PC-9 (cell line): ENCODE results near the gene BRMS1. TPM values are rescaled to one million over a fixed set of nuclear protein-coding genes. Genes with fewer than 3 reads are reported as not detected.
"Not testable (repeated sequence)": the region's sequence is repeated elsewhere in the genome, so short reads cannot be mapped to it uniquely, and the experiment has no call there.

Source experiments
- BruUV-seq: library from RNA; stranded (reverse); fragments of 400-500 nt; replicated peaks from 2 replicates; lab custom pipeline; 2021; lab: Mats Ljungman, UMichigan
- CTCF ChIA-PET: fragments of 300-600 bp; sonication (Branson Sonifier 250); formaldehyde crosslinking; loops from one replicate; lab custom pipeline; 2022; ENCODE audit warnings: antibody characterized with exemption; lab: Charles Lee
- POLR2A ChIA-PET: fragments of 300-600 bp; sonication (Branson Sonifier 250); formaldehyde crosslinking; loops from one replicate; lab custom pipeline; 2022; ENCODE audit warnings: antibody characterized with exemption; ENCODE audit not compliant: unreplicated experiment; lab: Charles Lee
- DNase-seq, 2 experiments: peaks; one replicate each; pipeline versions ENCODE4 v3.0.0 to v3.0.0-alpha.2; 2015 to 2022; ENCODE audit warnings: mixed read lengths in 1 of 2
- H2AFZ ChIP-seq: fragments of 200-600 bp; sonication (generic); 2 replicates; pipeline ENCODE4 v1.8.1; 2017; ENCODE audit warnings: antibody characterized with exemption
- H3F3A ChIP-seq: fragments of 200-600 bp; sonication (generic); 2 replicates; pipeline ENCODE4 v1.8.1; 2017; ENCODE audit warnings: antibody characterized with exemption, mild to moderate bottlenecking, low read depth; ENCODE audit not compliant: insufficient read depth
- H3K27ac ChIP-seq: fragments of 200-600 bp; sonication (generic); 2 replicates; pipeline ENCODE4 v1.6.1; 2016; ENCODE audit warnings: mixed run types
- H3K27me3 ChIP-seq: fragments of 200-600 bp; sonication (generic); 2 replicates; pipeline ENCODE4 v1.6.1; 2016; ENCODE audit warnings: low read depth, mixed run types; ENCODE audit not compliant: insufficient read depth
- H3K36me3 ChIP-seq: fragments of 200-600 bp; sonication (generic); 2 replicates; pipeline ENCODE4 v1.6.1; 2016; ENCODE audit warnings: low read depth, mixed run types
- H3K4me1 ChIP-seq: fragments of 200-600 bp; sonication (generic); replicated peaks from 2 replicates; pipeline ENCODE4 v1.6.1; 2016; ENCODE audit warnings: mixed run types; ENCODE audit not compliant: insufficient read depth
- H3K4me2 ChIP-seq: fragments of 200-600 bp; sonication (generic); 2 replicates; pipeline ENCODE4 v1.6.1; 2017; ENCODE audit warnings: mixed run types
- H3K4me3 ChIP-seq: fragments of 200-600 bp; sonication (generic); 2 replicates; pipeline ENCODE4 v1.6.1; 2016; ENCODE audit warnings: mixed run types
- H3K79me2 ChIP-seq: fragments of 200-600 bp; sonication (generic); 2 replicates; pipeline ENCODE4 v1.6.1; 2017; ENCODE audit warnings: low read depth, mixed run types
- H3K9me2 ChIP-seq: fragments of 200-600 bp; sonication (generic); 2 replicates; pipeline ENCODE4 v1.8.1; 2017; ENCODE audit warnings: mild to moderate bottlenecking; ENCODE audit not compliant: insufficient read depth
- H3K9me3 ChIP-seq: fragments of 200-600 bp; sonication (generic); 2 replicates; pipeline ENCODE4 v1.8.1; 2016; ENCODE audit warnings: low read depth; ENCODE audit not compliant: insufficient read depth
- H4K20me1 ChIP-seq: fragments of 200-600 bp; sonication (generic); 2 replicates; pipeline ENCODE4 v1.8.1; 2017; ENCODE audit not compliant: insufficient read depth
- EZH2 ChIP-seq: fragments of 200-600 bp; sonication (generic); IDR thresholded peaks from 2 replicates; pipeline ENCODE4 v1.8.0; 2017; ENCODE audit warnings: antibody characterized with exemption, low read depth
- intact Hi-C: fragments of 100-400 bp; cut with micrococcal nuclease; formaldehyde crosslinking; loops from one replicate; pipeline ENCODE4 v1.10.0; 2022; ENCODE audit not compliant: unreplicated experiment
- total RNA-seq: library from RNA; stranded (reverse); gene quantifications from 2 replicates; pipeline ENCODE4 v1.2.3, GENCODE V29; 2021
- TF ChIP-seq, protein P1 (sequence below): fragments of 200-600 bp; sonication (generic); conservative IDR thresholded peaks from 2 replicates; pipeline ENCODE4 v1.6.1; 2017; ENCODE audit warnings: mixed run types, antibody characterized with exemption, mild to moderate bottlenecking, moderate library complexity

The BRMS1 gene
- total RNA-seq, 1 experiment from 2014 or later = 54.3 TPM

DNA sequence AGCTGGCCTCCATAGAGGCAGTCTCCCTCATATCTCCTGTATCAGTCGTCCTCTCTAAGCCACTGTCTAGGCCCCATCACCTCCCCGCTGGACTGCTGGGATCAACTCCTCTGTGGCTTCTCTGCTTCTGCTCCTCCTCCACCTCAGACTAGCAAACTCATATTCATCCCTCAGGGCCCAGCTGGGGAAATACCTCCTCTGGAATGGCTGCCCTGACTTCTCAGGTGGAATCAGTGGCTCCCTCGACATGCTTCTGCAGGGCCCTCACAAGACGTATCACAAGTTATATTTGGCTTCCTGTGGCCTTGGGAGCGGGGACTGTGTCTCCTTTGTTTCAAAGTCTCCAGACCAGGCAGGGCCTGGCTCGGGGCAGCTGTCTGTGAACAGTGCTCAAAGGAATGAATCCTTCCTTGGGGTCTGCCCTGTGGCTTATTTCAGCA lies 16.6 kb upstream of the BRMS1 start:
- Histone ChIP-seq H3K9me2 (no peaks in the 10 kb centered on the region), H3K4me2 (no peak overlapping the region), H3F3A (peaks cover 67% of the 10 kb centered on the region), H3K4me3 (no peak overlapping the region), H3K4me1 (no peaks in the 10 kb centered on the region), H3K9me3 (no peaks in the 10 kb centered on the region), H3K27ac (no peak overlapping the region), H4K20me1 (peaks cover 20% of the 10 kb centered on the region), H3K36me3 (peaks cover 14% of the 10 kb centered on the region), H2AFZ (no peak overlapping the region), H3K27me3 (no peaks in the 10 kb centered on the region), H3K79me2 (no peaks in the 10 kb centered on the region)
- ChIA-PET CTCF (interaction anchor here (0.5 to 0.9 kb wide), 2 partner anchors 9 to 32 kb away, joined by 3 to 10 read pairs; no protein-coding TSS in a partner anchor), POLR2A (no interaction called here)
- no peak for DNase-seq
- TF ChIP-seq, protein P1, sequence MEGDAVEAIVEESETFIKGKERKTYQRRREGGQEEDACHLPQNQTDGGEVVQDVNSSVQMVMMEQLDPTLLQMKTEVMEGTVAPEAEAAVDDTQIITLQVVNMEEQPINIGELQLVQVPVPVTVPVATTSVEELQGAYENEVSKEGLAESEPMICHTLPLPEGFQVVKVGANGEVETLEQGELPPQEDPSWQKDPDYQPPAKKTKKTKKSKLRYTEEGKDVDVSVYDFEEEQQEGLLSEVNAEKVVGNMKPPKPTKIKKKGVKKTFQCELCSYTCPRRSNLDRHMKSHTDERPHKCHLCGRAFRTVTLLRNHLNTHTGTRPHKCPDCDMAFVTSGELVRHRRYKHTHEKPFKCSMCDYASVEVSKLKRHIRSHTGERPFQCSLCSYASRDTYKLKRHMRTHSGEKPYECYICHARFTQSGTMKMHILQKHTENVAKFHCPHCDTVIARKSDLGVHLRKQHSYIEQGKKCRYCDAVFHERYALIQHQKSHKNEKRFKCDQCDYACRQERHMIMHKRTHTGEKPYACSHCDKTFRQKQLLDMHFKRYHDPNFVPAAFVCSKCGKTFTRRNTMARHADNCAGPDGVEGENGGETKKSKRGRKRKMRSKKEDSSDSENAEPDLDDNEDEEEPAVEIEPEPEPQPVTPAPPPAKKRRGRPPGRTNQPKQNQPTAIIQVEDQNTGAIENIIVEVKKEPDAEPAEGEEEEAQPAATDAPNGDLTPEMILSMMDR = no peak
- TF ChIP-seq EZH2 = no peak
- BruUV-seq = no TSS peak
- intact Hi-C loops = no loop called here

DNA sequence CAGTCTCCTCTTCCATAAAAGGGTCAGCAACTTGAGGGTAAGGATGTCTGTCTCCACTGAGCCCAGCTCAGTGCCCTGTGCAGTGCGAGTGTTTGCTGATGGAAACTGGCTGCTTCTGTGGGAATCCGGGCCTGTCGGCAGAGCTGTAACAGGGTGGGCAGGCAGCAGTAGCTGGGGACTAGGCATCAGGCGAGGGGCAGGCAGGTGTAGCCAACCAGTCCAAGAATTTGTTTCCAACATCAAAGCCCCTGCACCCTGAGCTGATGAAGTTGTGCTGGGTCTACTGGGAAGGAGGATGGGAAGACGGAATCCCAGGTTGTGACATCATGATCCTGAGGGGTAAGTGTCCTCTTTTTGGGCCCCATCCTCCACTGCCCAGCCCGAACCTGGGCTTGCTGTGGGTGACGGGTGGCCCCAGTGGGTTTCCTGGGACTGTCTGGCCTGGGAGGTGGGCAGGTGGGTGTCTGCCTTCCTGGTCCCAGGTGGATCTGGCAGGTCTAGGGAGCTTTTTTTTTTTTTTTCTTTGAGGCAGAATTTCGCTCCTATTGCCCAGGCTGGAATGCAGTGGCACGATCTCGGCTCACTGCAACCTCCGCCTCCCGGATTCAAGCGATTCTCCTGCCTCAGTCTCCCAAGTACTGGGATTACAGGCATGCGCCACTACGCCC lies 15.6 kb upstream of the BRMS1 start:
- BruUV-seq = no TSS peak
- Histone ChIP-seq H3K9me2 (no peaks in the 10 kb centered on the region), H3K79me2 (no peaks in the 10 kb centered on the region), H3K27me3 (no peaks in the 10 kb centered on the region), H3F3A (peaks cover 57% of the 10 kb centered on the region), H3K9me3 (no peaks in the 10 kb centered on the region), H3K27ac (no peak overlapping the region), H3K36me3 (peaks cover 12% of the 10 kb centered on the region), H3K4me3 (no peak overlapping the region), H4K20me1 (peaks cover 20% of the 10 kb centered on the region), H3K4me2 (no peak overlapping the region), H2AFZ (no peak overlapping the region), H3K4me1 (no peaks in the 10 kb centered on the region)
- intact Hi-C loops = no loop called here
- ChIA-PET POLR2A (interaction anchor here (0.6 to 1.3 kb wide), 2 partner anchors 13 to 317 kb away, joined by 3 to 11 read pairs; partner anchors contain the start of gene B4GAT1), CTCF (interaction anchor here (0.9 kb wide), 1 partner anchor 10 kb away, joined by 10 read pairs; no protein-coding TSS in a partner anchor)
- DNase-seq = no peak
- TF ChIP-seq EZH2 = no peak
- TF ChIP-seq, protein P1 = no peak

DNA sequence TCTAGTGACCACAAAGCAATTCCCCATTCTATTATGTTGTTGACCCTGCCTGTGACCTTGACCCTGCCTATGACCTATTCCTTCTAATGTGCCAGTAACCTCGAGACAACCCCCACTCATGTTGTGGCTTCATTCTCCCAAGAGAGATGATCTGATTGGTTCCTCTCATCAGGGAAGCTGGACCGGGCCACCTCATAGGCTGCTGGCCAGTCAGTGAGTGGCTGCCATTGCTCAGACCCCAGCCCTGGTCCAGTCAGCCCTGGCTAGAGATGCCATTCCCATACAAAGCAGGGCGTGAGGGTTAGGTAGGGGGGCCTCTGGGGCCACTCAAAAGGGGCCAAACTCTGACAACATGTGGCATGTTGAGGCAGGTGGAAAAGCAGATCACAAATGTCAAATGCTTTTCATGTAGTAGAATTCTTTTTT lies 14.8 kb upstream of the BRMS1 start:
- Histone ChIP-seq H3K4me2 (no peak overlapping the region), H2AFZ (no peak overlapping the region), H3K9me2 (no peaks in the 10 kb centered on the region), H3K4me1 (no peaks in the 10 kb centered on the region), H3K27me3 (no peaks in the 10 kb centered on the region), H3K27ac (no peak overlapping the region), H3K4me3 (no peak overlapping the region), H3K9me3 (no peaks in the 10 kb centered on the region), H3K79me2 (no peaks in the 10 kb centered on the region), H3K36me3 (peaks cover 7% of the 10 kb centered on the region; the same call in 1 of the 2 replicates), H4K20me1 (peaks cover 20% of the 10 kb centered on the region), H3F3A (peaks cover 49% of the 10 kb centered on the region; the same call in 1 of the 2 replicates)
- TF ChIP-seq, protein P1 = no peak
- no peak for TF ChIP-seq EZH2
- POLR2A ChIA-PET = interaction anchor here (1.3 kb wide), 1 partner anchor 12 kb away, joined by 11 read pairs; the partner anchor contains the start of gene B4GAT1
- intact Hi-C loops = no loop called here
- no TSS peak for BruUV-seq
- CTCF ChIA-PET = no interaction called here
- no peak for DNase-seq

DNA sequence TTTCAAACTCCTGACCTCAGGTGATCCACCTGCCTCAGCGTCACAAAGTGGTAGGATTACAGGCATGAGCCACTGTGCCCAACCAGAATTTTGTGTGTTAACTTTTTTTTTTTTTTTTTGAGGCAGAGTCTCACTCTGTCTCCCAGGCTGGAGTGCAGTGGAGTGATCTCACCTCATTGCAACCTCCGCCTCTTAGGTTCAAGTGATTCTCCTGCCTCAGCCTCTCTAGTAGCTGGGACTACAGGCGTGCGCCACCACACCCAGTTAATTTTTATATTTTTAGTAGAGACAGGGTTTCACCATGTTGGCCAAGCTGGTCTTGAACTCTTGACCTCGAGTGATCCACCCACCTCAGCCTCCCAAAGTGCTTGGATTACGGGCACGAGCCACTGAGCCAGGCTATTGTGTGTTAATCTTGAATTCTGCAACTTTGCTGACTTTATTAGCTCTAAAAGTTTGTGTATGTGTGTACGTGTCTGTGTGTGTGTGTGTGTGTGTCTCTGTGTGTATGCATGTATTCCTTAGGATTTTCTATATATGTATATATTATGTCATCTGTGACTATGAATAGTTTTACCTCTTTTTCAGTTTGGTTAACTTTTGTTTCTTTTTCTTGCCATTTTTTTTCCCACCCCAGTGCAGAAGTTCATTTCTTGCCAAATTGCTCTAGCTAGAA lies 5.8 kb upstream of the BRMS1 start:
- H2AFZ ChIP-seq, H3K9me2 ChIP-seq, intact Hi-C loops, H4K20me1 ChIP-seq, DNase-seq, H3K27ac ChIP-seq, H3K36me3 ChIP-seq, BruUV-seq, H3K9me3 ChIP-seq, H3K4me2 ChIP-seq, H3K79me2 ChIP-seq, H3K4me3 ChIP-seq, CTCF ChIA-PET, POLR2A ChIA-PET, H3K27me3 ChIP-seq: not testable (repeated sequence)
- Histone ChIP-seq H3K4me1 (peaks cover 17% of the 10 kb centered on the region), H3F3A (peaks cover 30% of the 10 kb centered on the region)
